ENCODE measurements around the gene UBA7.

GRCh38 chr3:49779358-49780079 is 34.2 kb downstream of the UBA7 start:
- TF ChIP-seq CTCF (IDR thresholded peaks at IDR 0.05) (no peak), ZFX (IDR thresholded peaks at IDR 0.05; ENCODE audit: borderline replicate concordance) (no peak)
